HCT116 (cell line): ENCODE measurements around the gene SEZ6. TPM values are rescaled to one million over a fixed set of nuclear protein-coding genes. Genes with fewer than 3 reads are reported as not detected.

Experiments
- ATAC-seq: fragments of 200-7000 bp; cut with Tn5 transposase; 2 replicates; pipeline ENCODE4 v1.9.1; 2020; ENCODE audit warnings: mild to moderate bottlenecking, moderate library complexity
- BruUV-seq: library from RNA; stranded (reverse); fragments of 400-500 nt; replicated peaks from 2 replicates; lab custom pipeline; 2021; lab: Mats Ljungman, UMichigan
- CTCF ChIA-PET: fragments of 300-600 bp; sonication (Branson Sonifier 250); formaldehyde crosslinking; loops from one replicate; lab custom pipeline; 2021; ENCODE audit warnings: antibody characterized with exemption; lab: Charles Lee
- POLR2A ChIA-PET: fragments of 300-600, 350-600 bp; sonication (Branson Sonifier 250); formaldehyde crosslinking; loops from one replicate; lab custom pipeline; 2021; ENCODE audit warnings: antibody characterized with exemption; lab: Charles Lee
- RAD21 ChIA-PET, 2 experiments: fragments of 300-600 bp; sonication (Branson Sonifier 250); formaldehyde crosslinking; loops; one replicate each; lab custom pipeline; 2023; ENCODE audit warnings: low total read pairs in 2 of 2; ENCODE audit not compliant: uncharacterized antibody in 2 of 2, unreplicated experiment in 2 of 2, low non-redundant PET in 1 of 2; lab: Charles Lee
- DNase-seq: peaks from one replicate; pipeline ENCODE4 v3.0.0-alpha.2; 2010; ENCODE audit warnings: low read depth, low spot score
- H2AFZ ChIP-seq: fragments of 200-600 bp; shearing (Covaris generic), sonication (generic); 2 replicates; pipeline ENCODE4 v1.6.1; 2017; ENCODE audit warnings: low read depth, mixed run types, mixed read lengths, antibody characterized with exemption, low read length; ENCODE audit not compliant: poor library complexity, severe bottlenecking
- H3K27ac ChIP-seq: 2 replicates; pipeline ENCODE4 v1.5.1; 2012; ENCODE audit warnings: low read depth, low read length
- H3K27me3 ChIP-seq: fragments of 200-600 bp; sonication (generic); 2 replicates; pipeline ENCODE4 v1.6.1; 2016; ENCODE audit warnings: mixed run types, low read length, mixed read lengths; ENCODE audit not compliant: insufficient read depth
- H3K36me3 ChIP-seq, 2 experiments: fragments of 200-500 bp in 1 of 2; fragments of 200-600 bp in 1 of 2; sonication (Bioruptor generic) in 1 of 2; sonication (generic) in 1 of 2; 2 replicates each; pipeline versions ENCODE4 v1.5.1 to v1.6.1; 2014 to 2016; ENCODE audit warnings: low read length in 2 of 2, inconsistent platforms in 1 of 2, mixed read lengths in 1 of 2, mixed run types in 1 of 2; ENCODE audit not compliant: insufficient read depth in 2 of 2, control insufficient read depth in 1 of 2
- H3K4me1 ChIP-seq, 2 experiments: fragments of 200-600 bp in 1 of 2; sonication (generic) in 1 of 2; 2 replicates each; pipeline versions ENCODE4 v1.5.1 to v1.6.1; 2012 to 2017; ENCODE audit warnings: low read length in 2 of 2, inconsistent platforms in 1 of 2, mild to moderate bottlenecking in 1 of 2, mixed read lengths in 1 of 2, mixed run types in 1 of 2, moderate library complexity in 1 of 2; ENCODE audit not compliant: insufficient read depth in 2 of 2, control insufficient read depth in 1 of 2
- H3K4me2 ChIP-seq: fragments of 200-600 bp; sonication (generic); 2 replicates; pipeline ENCODE4 v1.6.1; 2017; ENCODE audit warnings: mixed run types, low read length, mixed read lengths
- H3K4me3 ChIP-seq, 2 experiments: fragments of 200-600 bp in 1 of 2; sonication (generic) in 1 of 2; replicated peaks in 1 of 2; 2 replicates each; pipeline ENCODE4 v1.5.1; 2011 to 2016; ENCODE audit warnings: low read length in 2 of 2, control low read depth in 1 of 2, low read depth in 1 of 2, mild to moderate bottlenecking in 1 of 2, mixed read lengths in 1 of 2, mixed run types in 1 of 2
- H3K79me2 ChIP-seq: fragments of 200-600 bp; sonication (generic); 2 replicates; pipeline ENCODE4 v1.6.1; 2017; ENCODE audit warnings: mild to moderate bottlenecking, mixed run types, low read length, moderate library complexity, mixed read lengths; ENCODE audit not compliant: insufficient read depth
- H3K9ac ChIP-seq: fragments of 200-600 bp; sonication (generic); 2 replicates; pipeline ENCODE4 v1.6.1; 2016; ENCODE audit warnings: low read length, mixed read lengths
- H3K9me2 ChIP-seq: fragments of 200-600 bp; sonication (generic), shearing (Covaris generic); 2 replicates; pipeline ENCODE4 v1.6.1; 2017; ENCODE audit warnings: mixed run types, mild to moderate bottlenecking, moderate library complexity; ENCODE audit not compliant: insufficient read depth
- H3K9me3 ChIP-seq, 2 experiments: fragments of 200-500 bp in 1 of 2; fragments of 200-600 bp in 1 of 2; sonication (Bioruptor generic) in 1 of 2; sonication (generic) in 1 of 2; 2 replicates each; pipeline ENCODE4 v1.6.1; 2014 to 2017; ENCODE audit warnings: low read length in 2 of 2, mixed read lengths in 2 of 2, inconsistent platforms in 1 of 2, low read depth in 1 of 2, mild to moderate bottlenecking in 1 of 2, mixed run types in 1 of 2, moderate library complexity in 1 of 2; ENCODE audit not compliant: control insufficient read depth in 1 of 2, insufficient read depth in 1 of 2
- H4K20me1 ChIP-seq: fragments of 200-600 bp; sonication (generic), shearing (Covaris generic); 2 replicates; pipeline ENCODE4 v1.6.1; 2017; ENCODE audit warnings: mixed run types, mild to moderate bottlenecking, moderate library complexity; ENCODE audit not compliant: insufficient read depth
- ATF3 ChIP-seq: IDR thresholded peaks from 2 replicates; pipeline ENCODE4 v1.6.1; 2012
- CBX3 ChIP-seq: IDR thresholded peaks from 2 replicates; pipeline ENCODE4 v1.6.1; 2012; ENCODE audit warnings: low read depth
- EGR1 ChIP-seq: IDR thresholded peaks from 2 replicates; pipeline ENCODE4 v1.6.1; 2012; ENCODE audit warnings: low read depth
- ELF1 ChIP-seq: IDR thresholded peaks from 2 replicates; pipeline ENCODE4 v1.6.1; 2012; ENCODE audit warnings: low read depth, borderline replicate concordance
- EZH2phosphoT487 ChIP-seq: fragments of 200-600 bp; IDR thresholded peaks from 2 replicates; pipeline ENCODE4 v1.6.1; 2018; ENCODE audit warnings: antibody characterized with exemption, borderline replicate concordance
- JUND ChIP-seq: IDR thresholded peaks from 2 replicates; pipeline ENCODE4 v1.6.1; 2012
- POLR2A ChIP-seq: IDR thresholded peaks from 2 replicates; pipeline ENCODE4 v1.7.0; 2011; ENCODE audit warnings: borderline replicate concordance; ENCODE audit not compliant: insufficient read depth, insufficient read length; ENCODE audit errors: extremely low read depth
- POLR2AphosphoS5 ChIP-seq: IDR thresholded peaks from 2 replicates; pipeline ENCODE4 v1.6.1; 2011; ENCODE audit warnings: mild to moderate bottlenecking, low read depth, low read length, moderate library complexity
- RAD21 ChIP-seq: IDR thresholded peaks from 2 replicates; pipeline ENCODE4 v1.6.1; 2012; ENCODE audit warnings: low read depth, mild to moderate bottlenecking
- SIN3A ChIP-seq: IDR thresholded peaks from 2 replicates; pipeline ENCODE4 v1.6.1; 2012; ENCODE audit warnings: low read depth
- SP1 ChIP-seq: IDR thresholded peaks from 2 replicates; pipeline ENCODE4 v1.6.1; 2012; ENCODE audit warnings: low read depth
- SRF ChIP-seq: IDR thresholded peaks from 2 replicates; pipeline ENCODE4 v1.6.1; 2012; ENCODE audit warnings: low read depth
- TCF7L2 ChIP-seq: IDR thresholded peaks from 2 replicates; pipeline ENCODE4 v1.7.0; 2011; ENCODE audit warnings: borderline replicate concordance, inconsistent platforms; ENCODE audit not compliant: insufficient read depth, insufficient read length; ENCODE audit errors: extremely low read depth
- YY1 ChIP-seq: IDR thresholded peaks from 2 replicates; pipeline ENCODE4 v1.6.1; 2011; ENCODE audit warnings: low read length, low read depth, moderate library complexity, mild to moderate bottlenecking; ENCODE audit not compliant: insufficient replicate concordance; ENCODE audit errors: extremely low read depth
- ZNF274 ChIP-seq: fragments of 200-500 bp; sonication (Bioruptor generic); IDR thresholded peaks from 2 replicates; pipeline ENCODE4 v1.6.1; 2014; ENCODE audit warnings: mild to moderate bottlenecking, low read depth, low read length, inconsistent platforms
- intact Hi-C: fragments of 100-400 bp; cut with micrococcal nuclease; formaldehyde crosslinking; loops from 2 replicates; pipeline ENCODE4 v1.10.0; 2022
- total RNA-seq: library from RNA; stranded (reverse); gene quantifications from one replicate; pipeline ENCODE4 v1.2.1, GENCODE V29; 2021; ENCODE audit not compliant: unreplicated experiment
- TF ChIP-seq, protein P1 (sequence below), 3 experiments: fragments of 200-600 bp in 1 of 3; sonication (generic) in 1 of 3; IDR thresholded peaks in 2 of 3; conservative IDR thresholded peaks in 1 of 3; 2 replicates each; pipeline ENCODE4 v1.5.1; 2012 to 2017; ENCODE audit warnings: low read depth in 2 of 3, low read length in 2 of 3, antibody characterized with exemption in 1 of 3, borderline replicate concordance in 1 of 3, control low read depth in 1 of 3, mild to moderate bottlenecking in 1 of 3, mixed read lengths in 1 of 3, mixed run types in 1 of 3, moderate library complexity in 1 of 3; ENCODE audit not compliant: insufficient read depth in 1 of 3
- TF ChIP-seq, protein P2 (sequence below): IDR thresholded peaks from 2 replicates; pipeline ENCODE4 v1.6.1; 2011; ENCODE audit warnings: mild to moderate bottlenecking, low read length, moderate library complexity; ENCODE audit not compliant: insufficient replicate concordance; ENCODE audit errors: extremely low read depth

The SEZ6 gene
- total RNA-seq, 1 experiment from 2014 or later: 0.22 TPM

DNA sequence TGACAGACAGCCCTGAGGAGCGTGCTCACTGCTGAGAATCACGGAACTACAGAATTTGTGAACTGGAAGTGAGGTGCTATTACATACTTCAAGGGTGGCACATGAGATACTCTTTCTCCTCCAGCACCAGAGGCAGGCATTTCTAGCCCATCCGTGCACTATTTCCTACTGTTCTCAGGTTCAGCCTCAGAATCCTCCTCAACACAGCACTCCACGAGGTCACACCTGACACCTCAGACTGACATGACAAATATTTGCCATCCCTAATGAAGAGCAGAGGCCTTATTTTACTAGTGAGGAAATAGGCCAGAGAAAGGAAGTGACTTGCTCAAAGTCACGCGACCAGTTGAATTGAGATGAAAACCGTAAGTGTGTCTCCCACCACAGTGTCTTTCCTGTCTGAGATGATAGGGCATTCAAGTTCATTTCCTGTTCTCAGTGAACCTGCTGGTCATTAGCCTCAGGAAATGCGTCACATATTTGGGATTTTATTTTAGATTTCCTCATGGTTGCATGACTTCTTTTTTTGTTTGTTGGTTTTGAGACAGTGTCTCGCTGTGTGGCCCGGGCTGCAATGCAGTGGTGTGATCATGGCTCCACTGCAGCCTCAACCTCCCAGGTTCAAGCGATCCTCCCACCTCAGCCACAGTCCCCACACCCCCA, 23.6 kb downstream of the SEZ6 start:
- RAD21 ChIA-PET: interaction anchor here in 1 of 2 experiments (0.8 kb wide), 1 partner anchor 16 kb away, joined by 3 read pairs; no protein-coding TSS in a partner anchor
- no peak overlapping the region for H3K4me3 ChIP-seq
- no peaks in the 10 kb centered on the region for H3K36me3 ChIP-seq
- DNase-seq (no peak), ATAC-seq (no peak)
- no peaks in the 10 kb centered on the region for H3K79me2 ChIP-seq
- CTCF ChIA-PET: interaction anchor here (2.8 kb wide), 1 partner anchor 17 kb away, joined by 9 read pairs; no protein-coding TSS in a partner anchor
- no peak overlapping the region for H3K9ac ChIP-seq
- H3K4me1 ChIP-seq: no peaks in the 10 kb centered on the region
- no peak overlapping the region for H3K27ac ChIP-seq
- H3K9me2 ChIP-seq: no peaks in the 10 kb centered on the region
- no peak overlapping the region for H2AFZ ChIP-seq
- H4K20me1 ChIP-seq: no peaks in the 10 kb centered on the region
- intact Hi-C loops: no loop called here
- POLR2A ChIA-PET: no interaction called here
- H3K27me3 ChIP-seq: peaks cover 15% of the 10 kb centered on the region; the same call in 1 of the 2 replicates
- no peak overlapping the region for H3K4me2 ChIP-seq
- H3K9me3 ChIP-seq: no peaks in the 10 kb centered on the region
- BruUV-seq: no TSS peak
- TF ChIP-seq POLR2A (no peak), SIN3A (no peak), ZNF274 (no peak), CBX3 (no peak), EGR1 (no peak), JUND (no peak), ELF1 (no peak), EZH2phosphoT487 (no peak), TCF7L2 (no peak), YY1 (no peak), SRF (no peak), SP1 (no peak), POLR2AphosphoS5 (no peak), RAD21 (no peak), ATF3 (no peak)
- TF ChIP-seq, protein P1, sequence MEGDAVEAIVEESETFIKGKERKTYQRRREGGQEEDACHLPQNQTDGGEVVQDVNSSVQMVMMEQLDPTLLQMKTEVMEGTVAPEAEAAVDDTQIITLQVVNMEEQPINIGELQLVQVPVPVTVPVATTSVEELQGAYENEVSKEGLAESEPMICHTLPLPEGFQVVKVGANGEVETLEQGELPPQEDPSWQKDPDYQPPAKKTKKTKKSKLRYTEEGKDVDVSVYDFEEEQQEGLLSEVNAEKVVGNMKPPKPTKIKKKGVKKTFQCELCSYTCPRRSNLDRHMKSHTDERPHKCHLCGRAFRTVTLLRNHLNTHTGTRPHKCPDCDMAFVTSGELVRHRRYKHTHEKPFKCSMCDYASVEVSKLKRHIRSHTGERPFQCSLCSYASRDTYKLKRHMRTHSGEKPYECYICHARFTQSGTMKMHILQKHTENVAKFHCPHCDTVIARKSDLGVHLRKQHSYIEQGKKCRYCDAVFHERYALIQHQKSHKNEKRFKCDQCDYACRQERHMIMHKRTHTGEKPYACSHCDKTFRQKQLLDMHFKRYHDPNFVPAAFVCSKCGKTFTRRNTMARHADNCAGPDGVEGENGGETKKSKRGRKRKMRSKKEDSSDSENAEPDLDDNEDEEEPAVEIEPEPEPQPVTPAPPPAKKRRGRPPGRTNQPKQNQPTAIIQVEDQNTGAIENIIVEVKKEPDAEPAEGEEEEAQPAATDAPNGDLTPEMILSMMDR (IDR thresholded peaks at IDR 0.05 in 2 of 3, conservative IDR thresholded peaks at IDR 0.05 in 1 of 3; ENCODE audit: borderline replicate concordance in 1 of 3, insufficient read depth in 1 of 3, low read depth in 2 of 3, low read length in 2 of 3): no peak
- TF ChIP-seq, protein P2, sequence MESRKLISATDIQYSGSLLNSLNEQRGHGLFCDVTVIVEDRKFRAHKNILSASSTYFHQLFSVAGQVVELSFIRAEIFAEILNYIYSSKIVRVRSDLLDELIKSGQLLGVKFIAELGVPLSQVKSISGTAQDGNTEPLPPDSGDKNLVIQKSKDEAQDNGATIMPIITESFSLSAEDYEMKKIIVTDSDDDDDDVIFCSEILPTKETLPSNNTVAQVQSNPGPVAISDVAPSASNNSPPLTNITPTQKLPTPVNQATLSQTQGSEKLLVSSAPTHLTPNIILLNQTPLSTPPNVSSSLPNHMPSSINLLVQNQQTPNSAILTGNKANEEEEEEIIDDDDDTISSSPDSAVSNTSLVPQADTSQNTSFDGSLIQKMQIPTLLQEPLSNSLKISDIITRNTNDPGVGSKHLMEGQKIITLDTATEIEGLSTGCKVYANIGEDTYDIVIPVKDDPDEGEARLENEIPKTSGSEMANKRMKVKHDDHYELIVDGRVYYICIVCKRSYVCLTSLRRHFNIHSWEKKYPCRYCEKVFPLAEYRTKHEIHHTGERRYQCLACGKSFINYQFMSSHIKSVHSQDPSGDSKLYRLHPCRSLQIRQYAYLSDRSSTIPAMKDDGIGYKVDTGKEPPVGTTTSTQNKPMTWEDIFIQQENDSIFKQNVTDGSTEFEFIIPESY: no peak
